ENCODE measurements around the gene METTL5.
A peak's percentile ranks its signal among the peaks of the same experiment; 100 is the strongest.
"Not testable (repeated sequence)": the region's sequence is repeated elsewhere in the genome, so short reads cannot be mapped to it uniquely, and the experiment has no call there.

METTL5 gene

GRCh38 chr2:169824373-169825333 lies at the start of gene METTL5:
METTL5 (minus strand) TSS chr2:169824905; CDS start chr2:169824597, 308 bp downstream.
- DNase-seq = peak; percentile 47

GRCh38 chr2:169871994-169872393 lies 47.3 kb upstream of the METTL5 start:
- DNase-seq = no peak

DNA sequence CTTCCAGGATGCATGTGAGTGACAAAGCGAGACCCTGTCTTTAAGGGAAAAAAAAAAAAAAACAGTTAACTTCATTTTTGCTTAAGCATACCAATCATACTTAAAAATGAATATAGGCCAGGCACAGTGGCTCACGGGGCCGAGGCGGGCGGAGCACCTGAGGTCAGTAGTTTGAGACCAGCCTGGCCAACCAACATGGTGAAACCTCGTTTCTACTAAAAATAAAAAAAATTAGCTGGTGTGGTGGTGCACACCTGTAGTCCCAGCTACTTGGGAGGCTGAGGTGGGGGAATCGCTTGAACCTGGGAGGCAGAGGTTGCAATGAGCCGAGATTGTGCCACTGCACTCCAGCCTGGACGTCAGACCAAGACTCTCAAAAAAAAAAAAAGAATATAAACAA lies 46.7 kb upstream of the METTL5 start:
- DNase-seq = not testable (repeated sequence)

GRCh38 chr2:169868951-169869350 lies 44.2 kb upstream of the METTL5 start:
- DNase-seq = no peak

- DNase-seq = no peak
Observed at GRCh38 chr2:169867579-169867978, 42.9 kb upstream of the METTL5 start.

- not testable (repeated sequence) for DNase-seq
Observed at GRCh38 chr2:169866230-169866629, 41.5 kb upstream of the METTL5 start.

GRCh38 chr2:169865492-169865891 lies 40.8 kb upstream of the METTL5 start:
- no peak for DNase-seq

GRCh38 chr2:169862816-169863215 lies 38.1 kb upstream of the METTL5 start:
- DNase-seq = no peak

DNA sequence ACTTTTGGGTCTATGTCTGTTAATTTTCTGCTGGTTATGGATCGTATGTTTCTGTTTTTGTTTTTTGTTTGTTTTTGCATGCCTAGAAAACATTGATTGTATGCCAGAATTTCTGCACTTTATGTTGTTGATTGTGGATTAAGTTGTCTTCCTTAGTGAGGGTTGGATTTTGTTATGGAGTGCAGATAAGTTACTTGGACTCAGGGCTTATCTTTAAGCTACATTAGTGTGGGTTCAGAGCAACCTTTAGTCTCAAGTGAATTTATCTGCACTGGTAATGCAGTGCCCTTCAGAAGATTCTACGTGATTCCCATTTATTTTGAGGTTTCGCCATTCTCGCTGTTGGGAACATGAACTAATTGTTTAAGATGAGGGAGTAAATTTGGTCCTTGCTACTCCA lies 35.4 kb upstream of the METTL5 start:
- DNase-seq = no peak

- no peak for DNase-seq
Observed at GRCh38 chr2:169859423-169859822, 34.7 kb upstream of the METTL5 start.

GRCh38 chr2:169855281-169856258 lies 30.9 kb upstream of the METTL5 start:
- not testable (repeated sequence) for DNase-seq

DNA sequence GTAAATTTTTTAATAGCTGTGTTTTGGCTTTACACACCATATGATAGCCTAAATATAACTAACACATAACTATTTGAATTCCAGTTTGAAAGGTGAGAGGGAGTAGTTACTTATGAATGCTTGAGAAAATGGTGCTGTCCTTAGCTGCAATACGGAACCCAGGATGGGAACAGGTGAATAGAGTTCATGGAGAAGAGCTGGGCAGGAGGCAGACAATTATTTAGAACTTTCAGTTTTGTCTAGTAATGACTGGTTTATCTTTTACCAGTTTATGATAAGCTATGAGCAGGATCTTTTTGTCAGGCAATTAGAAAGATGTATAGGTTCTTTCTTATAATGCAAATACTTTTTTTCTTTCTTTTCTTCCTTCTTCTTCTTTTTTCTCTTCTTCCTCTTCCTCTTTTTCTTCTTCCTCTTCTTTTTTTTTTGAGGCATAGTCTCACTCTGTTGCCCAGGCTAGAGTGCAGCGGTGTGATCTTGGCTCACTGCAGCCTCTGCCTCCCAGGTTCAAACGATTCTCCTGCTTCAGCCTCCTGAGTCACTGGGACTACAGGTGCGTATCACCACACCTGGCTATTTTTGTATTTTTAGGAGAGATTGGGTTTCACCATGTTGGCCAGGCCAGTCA lies 28.4 kb upstream of the METTL5 start:
- no peak for DNase-seq

GRCh38 chr2:169849710-169850109 lies 25.0 kb upstream of the METTL5 start:
- DNase-seq = no peak

DNA sequence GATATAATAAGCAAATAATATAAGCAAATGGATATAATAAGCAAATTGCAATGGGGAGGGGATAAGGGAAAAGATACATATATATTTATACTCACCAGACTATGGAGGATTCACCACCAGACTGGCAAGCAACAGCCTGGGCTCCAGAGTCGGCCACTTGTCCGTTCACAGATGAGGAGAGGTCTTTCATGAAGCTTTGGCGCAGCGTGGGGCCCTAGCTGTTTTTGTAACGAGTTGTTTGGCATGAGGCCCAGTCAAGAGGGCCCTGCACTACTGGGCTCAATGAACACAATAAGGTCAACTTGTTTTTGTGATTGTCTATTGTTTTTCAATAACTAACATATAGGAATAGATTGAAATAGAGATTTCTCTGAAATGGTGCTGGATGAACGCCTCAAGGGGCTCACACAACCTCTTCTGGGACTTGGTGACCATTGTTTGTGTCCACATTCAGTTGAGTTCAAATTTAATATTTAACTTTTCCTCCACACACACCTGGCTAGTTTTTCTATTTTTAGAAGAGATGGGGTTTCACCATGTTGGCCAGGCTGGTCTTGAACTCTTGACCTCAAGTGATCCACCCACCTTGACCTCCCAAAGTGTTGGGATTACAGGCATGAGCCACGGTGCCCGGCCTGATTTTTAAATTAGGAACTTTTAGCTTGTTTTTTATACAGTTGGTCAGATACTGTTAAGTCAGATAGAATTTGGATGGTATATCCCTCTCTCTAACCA lies 24.4 kb upstream of the METTL5 start:
- DNase-seq = not testable (repeated sequence)

DNA sequence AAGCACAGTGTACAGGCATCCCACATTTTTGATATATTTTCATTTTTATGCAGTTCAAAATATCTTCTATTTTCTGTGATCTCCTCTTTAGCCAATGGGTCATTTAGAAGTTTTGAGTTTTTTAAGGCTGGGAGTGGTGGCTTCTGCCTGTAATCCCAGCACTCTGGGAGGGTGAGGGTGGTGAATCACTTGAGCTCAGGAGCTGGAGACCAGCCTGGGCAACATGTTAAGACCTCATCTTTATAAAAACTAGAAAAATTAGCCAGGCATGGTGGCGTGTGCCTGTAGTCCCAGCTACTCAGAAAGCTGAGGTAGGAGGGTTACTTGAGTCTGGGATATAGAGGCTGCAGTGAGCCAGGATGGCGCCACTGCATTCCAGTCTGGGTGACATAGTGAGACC lies 20.3 kb upstream of the METTL5 start:
- no peak for DNase-seq

DNA sequence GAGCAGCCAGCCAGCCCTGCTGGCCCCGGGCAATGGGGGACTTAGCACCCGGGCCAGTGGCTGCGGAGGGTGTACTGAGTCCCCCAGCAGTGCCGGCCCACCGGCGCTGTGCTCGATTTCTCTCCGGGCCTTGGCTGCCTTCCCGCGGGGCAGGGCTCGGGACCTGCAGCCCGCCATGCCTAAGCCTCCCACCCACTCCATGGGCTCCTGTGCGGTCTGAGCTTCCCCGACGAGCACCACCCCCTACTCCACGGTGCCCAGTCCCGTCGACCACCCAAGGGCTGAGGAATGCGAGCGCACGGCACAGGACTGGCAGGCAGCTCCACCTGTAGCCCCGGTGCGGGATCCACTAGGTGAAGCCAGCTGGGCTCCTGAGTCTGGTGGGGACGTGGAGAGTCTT lies 16.9 kb upstream of the METTL5 start:
- DNase-seq = not testable (repeated sequence)

GRCh38 chr2:169840747-169841142 lies 16.0 kb upstream of the METTL5 start:
- no peak for DNase-seq

DNA sequence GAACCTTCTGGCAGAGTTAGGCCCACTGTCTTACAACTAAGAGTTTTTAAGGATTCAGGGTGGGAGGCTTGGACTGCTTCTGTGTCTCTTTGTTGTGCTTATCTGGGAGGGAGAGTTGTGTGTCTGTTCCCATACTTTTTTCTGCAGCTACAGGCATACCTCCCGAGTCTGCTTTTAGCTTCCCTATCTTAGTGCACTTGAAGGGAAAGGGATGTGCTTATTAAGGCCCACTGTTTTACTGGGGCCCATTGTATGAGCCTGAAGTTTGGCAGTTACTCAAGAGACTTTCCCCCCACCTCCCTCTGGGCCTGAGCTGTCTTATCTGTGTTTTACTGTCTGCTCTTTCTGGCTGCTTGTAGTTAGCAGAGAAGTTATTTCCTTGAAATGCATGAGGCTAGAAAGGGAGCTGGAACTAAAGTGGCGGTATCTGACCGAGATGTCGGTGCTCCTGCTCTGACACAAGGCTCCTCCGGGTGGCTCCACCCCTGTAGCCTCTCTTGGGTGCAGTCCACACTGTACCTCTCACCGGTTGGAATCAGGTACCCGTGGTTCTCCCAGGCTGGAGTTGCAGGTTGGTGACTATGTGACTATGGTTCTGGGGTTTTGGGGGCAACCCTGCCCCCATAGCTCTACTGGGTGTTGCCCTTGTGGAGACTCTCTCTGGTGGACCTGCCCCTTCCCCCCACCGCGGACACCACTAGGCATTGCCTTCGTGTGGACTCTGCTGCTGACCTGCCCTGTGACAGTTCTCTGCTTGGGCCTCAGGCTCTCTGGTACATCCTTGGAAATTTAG lies 15.4 kb upstream of the METTL5 start:
- DNase-seq = no peak

GRCh38 chr2:169838743-169839489 lies 14.2 kb upstream of the METTL5 start:
- no peak for DNase-seq

GRCh38 chr2:169834401-169834800 lies 9.7 kb upstream of the METTL5 start:
- DNase-seq = no peak

All from amniotic stem cell (primary cell).